NCI-H2029 treated with DMSO at 0.1 percent for 48 hours (cell line): Measurements from ENCODE around the gene ADRM1.

Experiments used
- DNase-seq: peaks from one replicate; lab custom pipeline; 2025; lab: John Stamatoyannopoulos, UW

ADRM1 gene

DNA sequence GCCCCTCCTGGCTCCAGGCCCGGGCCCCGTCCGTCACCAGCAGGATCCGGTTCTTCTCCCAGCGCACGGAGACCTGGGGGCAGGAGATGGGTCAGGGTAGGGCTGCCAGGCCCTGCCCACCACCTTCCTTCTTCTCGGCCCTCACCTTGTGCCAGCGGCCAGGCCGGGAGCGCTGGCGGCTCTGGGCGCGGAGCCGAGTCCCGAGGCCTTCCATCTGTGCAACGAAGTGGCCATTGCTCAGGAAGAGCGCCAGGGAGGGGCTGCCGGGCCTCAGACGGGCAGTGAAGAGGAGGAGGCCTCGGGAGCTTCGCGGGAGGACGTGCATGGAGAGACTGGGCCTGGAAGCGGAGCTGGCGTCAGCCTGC, 7.9 kb downstream of the ADRM1 start:
- DNase-seq, result no peak

DNA sequence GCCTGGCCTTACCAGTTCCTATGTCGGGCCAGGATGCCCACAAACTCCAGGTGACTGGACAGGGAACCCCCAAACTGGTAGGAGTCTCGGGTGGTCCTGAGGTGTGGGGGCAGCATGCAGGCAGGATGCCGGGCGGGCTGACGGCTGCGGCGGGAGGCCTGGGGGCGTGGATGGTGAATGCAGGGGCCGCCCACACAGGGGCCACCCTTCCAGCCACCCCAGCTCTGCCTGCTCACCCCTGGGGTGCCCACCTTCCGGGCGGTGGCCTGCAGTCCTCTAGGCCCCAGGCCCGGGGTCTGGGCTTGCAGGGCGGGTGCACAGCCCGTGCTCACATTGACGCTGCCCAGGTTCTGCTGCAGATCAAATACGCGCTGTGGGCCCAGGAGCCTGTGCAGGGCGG, 8.4 kb downstream of the ADRM1 start:
- DNase-seq, result no peak

DNA sequence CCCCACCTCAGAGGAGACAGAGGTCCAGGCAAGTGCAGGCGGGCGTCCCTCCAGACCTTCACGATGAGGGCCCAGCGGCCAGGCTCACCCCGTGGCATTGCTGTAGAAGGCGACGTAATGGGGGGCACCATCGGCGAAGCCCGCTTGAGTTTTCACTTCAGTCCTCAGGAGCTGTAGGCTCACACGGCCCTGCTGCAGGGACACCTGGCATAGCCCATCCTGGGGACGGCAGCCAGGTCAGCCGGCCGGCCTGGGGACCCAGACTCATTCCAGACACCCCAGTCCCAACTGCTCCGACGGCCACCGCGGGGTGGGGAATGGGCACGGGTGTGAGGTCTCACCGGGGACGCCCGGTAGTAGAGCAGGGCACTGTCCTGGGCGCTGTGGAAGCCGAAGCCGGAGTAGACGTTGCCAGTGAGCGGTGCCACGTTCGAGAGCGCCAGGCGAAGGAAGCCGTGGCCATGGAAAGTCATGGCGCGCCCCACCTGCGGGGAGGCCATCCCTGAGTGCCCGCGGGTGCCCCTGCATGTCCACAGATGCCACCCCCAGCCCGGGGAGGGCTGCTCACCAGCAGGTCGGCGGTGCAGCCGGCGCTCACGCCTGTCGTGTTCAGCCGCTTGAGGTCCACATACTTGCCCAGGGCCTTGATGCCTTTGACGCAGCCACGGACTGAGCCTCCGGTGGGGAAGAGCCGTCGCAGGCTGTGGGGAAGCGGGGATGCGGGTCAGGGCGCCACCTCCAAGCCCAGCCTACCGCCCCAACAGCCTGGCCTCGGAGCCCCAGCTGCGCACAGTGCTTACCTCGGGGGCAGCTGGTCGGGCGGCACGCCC, 9.2 kb downstream of the ADRM1 start:
- no peak for DNase-seq

DNA sequence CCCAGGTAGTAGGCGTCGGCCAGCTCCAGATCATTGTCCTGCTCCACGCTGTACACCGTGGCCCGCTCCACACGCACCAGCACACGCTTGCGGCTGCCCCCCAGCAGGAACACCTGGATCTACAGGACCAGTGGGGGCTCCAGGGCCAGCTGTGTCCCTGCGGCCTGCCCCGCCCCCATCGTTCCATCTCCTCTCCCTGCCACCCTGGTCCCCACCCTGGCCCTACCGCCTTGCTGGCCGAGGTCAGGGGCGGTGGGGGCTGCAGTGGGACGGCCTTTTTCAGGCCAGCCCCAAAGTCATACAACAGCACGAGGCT, 9.8 kb downstream of the ADRM1 start:
- no peak for DNase-seq

- no peak for DNase-seq
Measured at GRCh38 chr20:62313021-62313420, 10.2 kb downstream of the ADRM1 start.

DNA sequence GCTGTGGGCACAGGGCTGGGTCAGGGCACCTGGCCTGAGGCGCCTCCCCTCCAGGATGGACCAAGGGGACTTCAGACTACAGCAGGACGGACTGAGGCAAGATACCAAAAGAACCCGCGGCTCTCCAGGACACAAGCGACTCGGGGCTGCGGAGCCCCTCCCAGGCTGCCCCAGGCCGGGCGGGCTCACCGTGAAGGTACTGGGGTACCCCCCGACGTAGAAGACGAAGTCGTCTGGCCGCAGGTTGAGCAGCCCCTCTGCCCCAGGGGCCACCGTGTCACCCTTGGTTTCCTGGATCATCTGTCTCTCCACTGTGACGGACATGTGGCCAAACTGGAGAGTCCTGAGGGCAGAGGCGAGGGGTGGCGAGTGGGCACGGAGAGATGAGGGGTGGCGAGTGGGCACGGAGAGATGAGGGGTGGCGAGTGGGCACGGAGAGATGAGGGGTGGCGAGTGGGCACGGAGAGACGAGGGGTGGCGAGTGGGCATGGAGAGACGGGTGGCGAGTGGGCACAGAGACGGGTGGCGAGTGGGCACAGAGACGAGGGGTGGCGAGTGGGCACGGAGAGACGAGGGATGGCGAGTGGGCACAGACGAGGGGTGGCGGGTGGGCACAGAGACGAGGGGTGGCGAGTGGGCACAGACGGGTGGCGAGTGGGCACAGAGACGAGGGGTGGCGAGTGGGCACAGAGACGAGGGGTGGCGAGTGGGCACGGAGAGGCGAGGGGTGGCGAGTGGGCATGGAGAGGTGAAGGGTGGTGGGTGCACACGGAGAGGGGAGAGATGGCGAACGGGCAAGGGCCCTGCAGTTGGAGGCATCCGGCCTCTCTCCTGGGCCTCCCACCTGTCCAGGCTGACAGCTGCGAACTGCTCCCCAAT, 10.9 kb downstream of the ADRM1 start:
- DNase-seq, result no peak

- DNase-seq, result no peak
Measured at GRCh38 chr20:62314339-62314638, 11.5 kb downstream of the ADRM1 start.

- DNase-seq, result no peak
Measured at GRCh38 chr20:62314711-62315302, 12.0 kb downstream of the ADRM1 start.

GRCh38 chr20:62315773-62316172, 13.0 kb downstream of the ADRM1 start:
- no peak for DNase-seq

DNA sequence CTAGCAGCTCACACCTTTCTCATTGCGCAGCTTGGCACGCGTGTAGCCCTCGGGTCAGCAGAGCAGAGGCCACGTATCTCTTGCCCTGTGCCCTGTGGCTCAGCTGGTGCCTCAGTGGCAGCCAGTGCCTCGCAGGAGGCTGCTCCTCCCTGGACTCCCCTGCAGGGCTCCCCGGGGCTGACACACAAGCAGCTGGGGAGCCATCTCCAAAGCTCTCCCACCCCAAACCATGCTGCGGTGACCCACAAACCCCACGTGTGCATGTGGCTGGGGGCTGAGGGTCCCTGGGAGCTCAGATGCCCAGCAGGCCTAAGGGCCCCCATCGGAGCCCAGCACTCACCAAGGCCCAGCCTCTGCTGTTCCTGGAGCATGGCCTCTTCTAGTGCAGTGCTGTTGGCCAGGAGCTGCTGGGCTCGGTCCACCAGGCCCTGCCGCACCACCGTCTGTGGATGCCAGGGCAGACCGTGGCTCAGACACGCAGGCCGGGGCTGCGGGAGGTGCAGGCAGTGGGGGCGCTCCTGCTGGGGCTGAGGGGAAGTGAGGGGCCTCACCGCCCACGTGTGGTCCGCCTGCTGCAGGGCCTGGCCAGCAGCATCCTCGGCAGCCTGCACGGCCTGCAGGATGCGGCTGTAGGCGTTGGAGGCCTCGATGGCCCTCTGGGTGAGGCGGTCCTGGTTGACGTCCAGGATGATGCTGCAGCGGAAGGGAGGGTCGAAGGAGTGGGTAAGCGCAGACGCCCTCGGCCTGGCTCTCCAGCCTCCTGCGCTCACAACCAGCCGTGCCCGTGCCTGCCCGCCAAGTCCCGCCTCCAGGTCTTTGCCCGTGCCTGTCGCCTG, 13.8 kb downstream of the ADRM1 start:
- DNase-seq, result no peak

DNA sequence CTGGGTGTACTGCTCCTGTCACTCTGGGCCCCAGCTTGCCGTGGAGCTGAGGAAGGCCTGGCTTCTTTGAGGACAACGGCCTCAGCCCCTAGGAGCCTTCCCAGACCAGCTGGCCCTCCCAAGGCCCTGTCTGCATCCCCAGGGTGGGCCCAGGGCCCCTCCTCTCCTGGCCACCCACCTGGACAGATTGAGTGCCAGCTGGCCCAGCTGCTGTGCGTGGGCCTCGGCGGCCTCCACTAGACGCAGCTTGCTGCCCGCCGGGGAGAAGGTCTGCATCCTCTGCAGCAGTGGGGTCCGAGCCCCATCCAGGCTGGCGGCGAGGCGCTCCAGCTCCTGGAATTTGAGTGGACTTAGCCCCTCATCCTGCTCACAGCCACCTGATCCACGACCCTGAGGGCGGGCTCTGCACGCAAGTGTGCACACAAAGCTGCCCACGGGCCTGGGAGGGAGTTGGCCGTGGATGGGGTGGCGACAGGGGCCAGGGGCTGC, 14.4 kb downstream of the ADRM1 start:
- DNase-seq, result no peak

DNA sequence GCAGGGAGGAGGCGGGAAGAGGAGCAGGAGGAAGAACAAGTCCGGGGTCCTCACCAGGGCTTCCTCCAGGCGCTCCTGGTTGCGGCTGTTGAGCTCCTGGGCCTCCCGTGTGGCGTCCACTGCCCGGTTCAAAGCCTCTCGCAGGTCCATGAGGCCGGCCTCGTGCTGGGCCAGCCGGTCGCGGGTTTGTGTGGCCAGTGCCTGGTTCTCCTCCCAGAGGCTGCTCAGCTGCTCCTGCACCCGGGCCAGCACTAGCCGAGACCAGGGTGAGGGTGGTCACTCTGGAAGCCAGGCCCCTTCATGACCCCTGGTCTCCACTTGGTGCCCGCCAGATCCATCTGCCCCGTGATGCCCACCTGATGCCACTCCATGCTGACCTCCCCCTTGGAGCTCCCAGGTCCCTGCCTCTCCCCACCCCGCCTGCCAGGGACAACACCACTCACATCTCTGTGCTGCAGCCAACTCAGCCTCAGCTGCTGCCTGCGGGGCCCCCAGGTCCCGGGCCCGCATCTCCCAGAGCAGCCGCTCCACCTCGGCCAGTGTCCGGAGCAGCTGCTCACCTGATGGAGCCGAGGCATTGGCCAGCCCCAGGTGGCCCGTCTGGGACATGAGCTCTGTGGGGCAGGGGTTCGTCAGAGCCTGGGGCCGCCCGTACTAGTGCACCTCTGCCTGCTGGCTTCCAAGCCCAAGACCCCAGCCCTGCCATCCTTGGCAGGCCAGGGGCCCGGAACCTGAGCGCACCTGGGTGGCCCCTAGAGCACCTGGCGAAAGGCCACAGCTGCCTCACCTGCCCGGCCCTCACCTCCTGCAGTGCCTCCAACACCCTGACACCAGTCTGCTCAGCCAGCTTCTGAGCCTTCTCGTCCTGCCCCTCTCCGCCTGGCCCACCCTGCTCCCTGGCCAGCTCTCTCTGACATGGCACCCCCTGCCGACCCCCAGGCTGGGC, 15.9 kb downstream of the ADRM1 start:
- DNase-seq, result no peak

- DNase-seq, result no peak
Measured at GRCh38 chr20:62319346-62319909, 16.6 kb downstream of the ADRM1 start.

GRCh38 chr20:62320581-62321354, 18.0 kb downstream of the ADRM1 start:
- DNase-seq, result no peak

- no peak for DNase-seq
Measured at GRCh38 chr20:62321521-62321948, 18.7 kb downstream of the ADRM1 start.

DNA sequence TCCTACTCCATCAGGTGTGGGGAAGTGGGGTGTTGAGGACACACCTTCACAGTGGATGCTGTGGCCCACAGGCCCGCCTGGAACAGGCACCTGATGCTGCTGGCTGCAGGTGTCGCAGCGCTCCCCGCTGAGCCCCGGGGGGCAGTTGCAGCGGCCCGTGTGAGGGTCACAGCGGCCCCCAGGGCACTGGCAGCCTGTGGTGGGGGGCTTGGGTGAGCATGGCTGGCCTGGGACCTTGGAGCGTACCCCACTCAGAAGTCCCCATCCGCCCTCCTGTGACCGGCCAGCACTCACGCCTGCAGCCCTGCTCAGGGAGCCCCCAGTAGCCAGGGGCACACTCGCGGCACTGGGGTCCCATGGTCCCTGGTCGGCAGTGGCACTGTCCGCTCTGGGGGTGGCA, 19.2 kb downstream of the ADRM1 start:
- DNase-seq, result no peak

DNA sequence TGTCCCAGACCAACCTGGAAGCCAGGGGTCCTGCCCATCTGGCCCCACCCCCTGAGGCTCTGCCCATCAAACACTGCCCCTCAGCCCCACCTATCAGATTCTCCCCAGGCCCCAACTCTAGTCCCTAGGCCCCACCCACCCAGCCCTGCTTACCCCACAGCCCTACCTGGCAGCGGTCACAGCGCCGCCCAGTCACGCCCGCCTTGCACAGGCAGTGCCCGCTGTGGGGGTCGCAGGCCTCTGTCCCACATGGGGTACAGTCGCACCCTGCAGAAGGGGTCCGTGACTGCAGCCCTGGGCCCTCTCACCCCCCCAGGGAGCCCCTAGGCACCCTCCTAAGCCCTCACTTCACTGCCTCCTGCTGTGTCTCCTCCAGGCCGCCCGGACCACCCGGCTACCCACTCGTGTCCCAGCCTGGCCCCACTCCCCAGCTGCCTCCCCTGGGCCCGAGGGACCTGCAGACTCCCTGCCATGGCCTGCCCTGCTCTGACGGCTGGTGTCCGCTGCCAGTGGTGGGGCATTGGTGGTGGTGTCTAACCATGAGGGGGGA, 19.8 kb downstream of the ADRM1 start:
- DNase-seq, result no peak

DNA sequence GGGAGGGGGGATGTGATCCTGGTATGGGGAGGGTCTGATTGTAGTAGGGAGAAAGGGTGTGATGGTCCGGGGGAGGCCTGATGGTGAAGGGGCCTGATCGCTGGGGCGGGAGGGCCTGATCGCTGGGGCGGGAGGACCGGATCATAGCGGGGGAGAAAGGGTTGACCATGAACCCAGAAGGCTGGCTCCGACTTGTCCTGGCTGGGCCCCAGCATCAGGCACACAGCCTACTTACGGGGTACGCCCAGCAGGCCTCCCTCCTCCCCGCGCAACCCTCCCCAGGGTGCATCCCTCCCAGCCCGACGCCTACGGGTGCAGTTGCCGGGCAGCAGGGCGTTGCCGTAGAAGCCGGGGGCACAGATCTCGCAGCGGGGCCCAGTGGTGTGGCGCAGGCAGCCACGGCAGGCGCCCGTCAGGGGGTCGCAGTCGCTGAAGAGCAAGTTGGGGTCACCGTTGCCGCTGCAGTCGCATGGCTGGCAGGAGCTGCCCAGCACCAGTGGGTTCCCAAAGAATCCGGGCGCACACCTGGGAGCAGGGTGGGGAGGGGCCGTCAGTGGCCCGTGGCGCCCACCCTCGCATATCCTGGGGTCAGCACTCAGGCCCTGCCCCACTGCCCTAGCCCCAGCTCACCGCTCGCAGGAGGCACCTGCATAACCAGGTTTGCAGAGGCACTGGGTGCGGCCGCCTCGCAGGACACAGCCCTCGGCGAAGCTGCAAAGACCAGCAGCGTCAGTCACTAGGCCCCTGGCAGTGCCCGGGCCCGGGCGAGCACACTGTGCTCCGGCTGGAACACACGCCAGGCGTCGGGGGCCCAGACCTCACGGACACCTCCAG, 20.6 kb downstream of the ADRM1 start:
- DNase-seq, result no peak
